Keratinocyte (primary cell): ENCODE measurements around the gene MYH10. TPM values are rescaled to one million over a fixed set of nuclear protein-coding genes. Genes with fewer than 3 reads are reported as not detected.

Experiments used
- DNase-seq: peaks from one replicate; pipeline ENCODE4 v3.0.0-alpha.2; 2011; ENCODE audit warnings: low read depth, missing footprints, low spot score
- FAIRE-seq: peaks from 2 replicates; lab custom pipeline; 2011; peaks lifted over from hg19 to GRCh38; lab: Jason Lieb, UNC
- H2AFZ ChIP-seq: 2 replicates; pipeline ENCODE4 v1.6.0; 2012; ENCODE audit warnings: low read length, control low read depth, inconsistent platforms; ENCODE audit not compliant: control insufficient read depth
- H3K27ac ChIP-seq: 2 replicates; pipeline ENCODE4 v1.5.1; 2011; ENCODE audit warnings: low read length; ENCODE audit not compliant: control insufficient read depth, insufficient read depth
- H3K27me3 ChIP-seq: 3 replicates; pipeline ENCODE4 v1.6.0; 2011; ENCODE audit warnings: low read length; ENCODE audit not compliant: control insufficient read depth, insufficient read depth; ENCODE audit errors: extremely low read depth
- H3K36me3 ChIP-seq, 2 experiments: 2 replicates in 1 of 2; 3 replicates in 1 of 2; pipeline ENCODE4 v1.5.1; 2011; ENCODE audit warnings: low read length in 2 of 2, mild to moderate bottlenecking in 1 of 2; ENCODE audit not compliant: control insufficient read depth in 2 of 2, insufficient read depth in 2 of 2; ENCODE audit errors: extremely low read depth in 1 of 2
- H3K4me1 ChIP-seq: 3 replicates; pipeline ENCODE4 v1.5.1; 2011; ENCODE audit warnings: low read length; ENCODE audit not compliant: control insufficient read depth, insufficient read depth; ENCODE audit errors: extremely low read depth
- H3K4me2 ChIP-seq: 3 replicates; pipeline ENCODE4 v1.6.0; 2011; ENCODE audit warnings: low read depth, low read length; ENCODE audit not compliant: control insufficient read depth, insufficient read depth; ENCODE audit errors: extremely low read depth
- H3K4me3 ChIP-seq, 3 experiments: fragments of 200-600 bp in 1 of 3; sonication (generic) in 1 of 3; 2 replicates in 2 of 3; 3 replicates in 1 of 3; pipeline ENCODE4 v1.5.1; 2011 to 2016; ENCODE audit warnings: low read length in 3 of 3, mild to moderate bottlenecking in 3 of 3, control low read depth in 2 of 3, inconsistent platforms in 1 of 3, low read depth in 1 of 3, mixed read lengths in 1 of 3, mixed run types in 1 of 3, moderate library complexity in 1 of 3; ENCODE audit not compliant: control insufficient read depth in 2 of 3, insufficient read depth in 2 of 3; ENCODE audit errors: extremely low read depth in 1 of 3
- H3K79me2 ChIP-seq: 2 replicates; pipeline ENCODE4 v1.6.0; 2012; ENCODE audit warnings: low read length; ENCODE audit not compliant: control insufficient read depth, insufficient read depth
- H3K9ac ChIP-seq: 3 replicates; pipeline ENCODE4 v1.6.0; 2011; ENCODE audit warnings: low read length; ENCODE audit not compliant: control insufficient read depth, insufficient read depth; ENCODE audit errors: extremely low read depth
- H3K9me1 ChIP-seq: 3 replicates; pipeline ENCODE4 v1.6.0; 2011; ENCODE audit warnings: low read length; ENCODE audit not compliant: control insufficient read depth, insufficient read depth; ENCODE audit errors: extremely low read depth
- H3K9me3 ChIP-seq: 2 replicates; pipeline ENCODE4 v1.5.1; 2012; ENCODE audit warnings: low read depth, low read length; ENCODE audit not compliant: control insufficient read depth
- H4K20me1 ChIP-seq: 3 replicates; pipeline ENCODE4 v1.6.0; 2011; ENCODE audit warnings: low read length; ENCODE audit not compliant: control insufficient read depth, insufficient read depth; ENCODE audit errors: extremely low read depth
- EZH2 ChIP-seq: IDR thresholded peaks from one replicate; pipeline ENCODE4 v1.6.1; 2012; ENCODE audit warnings: inconsistent platforms, mild to moderate bottlenecking, low read length, moderate library complexity
- dilution Hi-C: fragments of 300-500 bp; cut with MboI; formaldehyde crosslinking; loops from one replicate; pipeline ENCODE4 v1.7.0; 2020; ENCODE audit warnings: low sequenced_read_pairs; ENCODE audit not compliant: extremely low pct_ligation_motif_present
- polyA plus RNA-seq, 5 experiments: library from polyadenylated mRNA; depleted of rRNA in 3 of 5; stranded (reverse) in 3 of 5; stranded (forward) in 1 of 5; unstranded in 1 of 5; fragments of >200 nt; gene quantifications; 1 replicate in 1 of 5; 2 replicates in 3 of 5; 3 replicates in 1 of 5; pipeline versions ENCODE4 v1.2.1 to v1.2.3, GENCODE V29; 2011 to 2012; ENCODE audit warnings: missing spikeins in 2 of 5, low read depth in 1 of 5, low replicate concordance in 1 of 5
- TF ChIP-seq, protein P1 (sequence below), 3 experiments: IDR thresholded peaks in 1 of 3; conservative IDR thresholded peaks in 1 of 3; optimal IDR thresholded peaks in 1 of 3; 2 replicates in 2 of 3; 3 replicates in 1 of 3; pipeline versions ENCODE3 to v1.5.1; 2011; ENCODE audit warnings: low read length in 3 of 3, mild to moderate bottlenecking in 3 of 3, moderate library complexity in 2 of 3, control low read depth in 1 of 3, inconsistent platforms in 1 of 3; ENCODE audit not compliant: insufficient read depth in 2 of 3; ENCODE audit errors: extremely low read depth in 1 of 3

Gene MYH10
- polyA plus RNA-seq, 1 donor (not counting 4 experiments of a cell fraction or from before 2014, with no cell fraction given), result 21.2 TPM

DNA sequence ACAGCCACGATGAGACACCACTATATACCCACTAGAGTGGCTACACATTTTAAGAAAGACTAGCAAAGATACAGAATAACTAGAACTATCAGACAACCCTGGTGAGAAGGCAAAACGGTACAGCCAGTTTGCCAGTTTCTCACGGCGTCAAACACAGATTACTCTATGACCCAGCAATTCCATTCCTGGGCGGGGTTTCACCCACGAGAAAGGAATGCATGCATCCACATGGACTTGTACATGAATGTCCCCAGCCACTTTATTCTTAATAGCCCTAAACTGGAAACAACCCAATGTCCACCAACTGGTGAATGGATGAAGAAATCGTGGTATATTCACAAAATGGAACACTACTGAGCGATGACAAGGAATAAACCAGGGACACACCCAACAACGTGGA lies 74.5 kb downstream of the MYH10 start:
- no peak for DNase-seq
- H3K36me3 ChIP-seq, result peaks cover 0 to 2% of the 10 kb centered on the region in 2 experiments
- H3K27ac ChIP-seq, result no peak overlapping the region
- H3K4me1 ChIP-seq, result peaks cover 17% of the 10 kb centered on the region
- H2AFZ ChIP-seq, result no peak overlapping the region
- no peaks in the 10 kb centered on the region for H3K79me2 ChIP-seq
- no peak for TF ChIP-seq EZH2
- TF ChIP-seq, protein P1, sequence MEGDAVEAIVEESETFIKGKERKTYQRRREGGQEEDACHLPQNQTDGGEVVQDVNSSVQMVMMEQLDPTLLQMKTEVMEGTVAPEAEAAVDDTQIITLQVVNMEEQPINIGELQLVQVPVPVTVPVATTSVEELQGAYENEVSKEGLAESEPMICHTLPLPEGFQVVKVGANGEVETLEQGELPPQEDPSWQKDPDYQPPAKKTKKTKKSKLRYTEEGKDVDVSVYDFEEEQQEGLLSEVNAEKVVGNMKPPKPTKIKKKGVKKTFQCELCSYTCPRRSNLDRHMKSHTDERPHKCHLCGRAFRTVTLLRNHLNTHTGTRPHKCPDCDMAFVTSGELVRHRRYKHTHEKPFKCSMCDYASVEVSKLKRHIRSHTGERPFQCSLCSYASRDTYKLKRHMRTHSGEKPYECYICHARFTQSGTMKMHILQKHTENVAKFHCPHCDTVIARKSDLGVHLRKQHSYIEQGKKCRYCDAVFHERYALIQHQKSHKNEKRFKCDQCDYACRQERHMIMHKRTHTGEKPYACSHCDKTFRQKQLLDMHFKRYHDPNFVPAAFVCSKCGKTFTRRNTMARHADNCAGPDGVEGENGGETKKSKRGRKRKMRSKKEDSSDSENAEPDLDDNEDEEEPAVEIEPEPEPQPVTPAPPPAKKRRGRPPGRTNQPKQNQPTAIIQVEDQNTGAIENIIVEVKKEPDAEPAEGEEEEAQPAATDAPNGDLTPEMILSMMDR (optimal IDR thresholded peaks at IDR 0.05 in 1 of 3, IDR thresholded peaks at IDR 0.05 in 1 of 3, conservative IDR thresholded peaks at IDR 0.05 in 1 of 3; ENCODE audit: extremely low read depth in 1 of 3, insufficient read depth in 2 of 3, low read length in 3 of 3), result no peak
- H3K9ac ChIP-seq, result no peak overlapping the region
- H3K4me3 ChIP-seq, result no peak overlapping the region
- H4K20me1 ChIP-seq, result no peaks in the 10 kb centered on the region
- H3K9me3 ChIP-seq, result no peaks in the 10 kb centered on the region
- H3K4me2 ChIP-seq, result no peak overlapping the region
- peak; percentile 57 for FAIRE-seq
- H3K27me3 ChIP-seq, result no peaks in the 10 kb centered on the region
- dilution Hi-C loops, result no loop called here
- no peaks in the 10 kb centered on the region for H3K9me1 ChIP-seq

DNA sequence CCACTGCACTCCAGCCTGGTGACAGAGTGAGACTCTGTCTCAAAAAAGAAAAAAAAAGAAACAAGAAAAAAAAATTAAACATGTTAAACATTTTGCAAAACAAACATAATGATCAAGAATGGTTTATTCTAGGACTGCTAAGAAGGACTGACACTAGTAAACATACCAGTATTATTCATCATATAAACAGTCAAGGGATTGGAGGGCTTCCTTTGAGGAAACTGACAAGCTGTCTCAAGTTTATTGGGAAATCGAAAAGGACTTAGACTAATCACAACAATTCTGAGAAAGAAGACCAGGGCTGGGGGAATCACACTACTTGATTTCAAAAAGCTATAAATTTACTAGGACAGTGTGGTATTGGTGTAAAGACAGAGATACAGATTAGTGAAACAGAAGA lies 75.5 kb downstream of the MYH10 start:
- dilution Hi-C loops, result no loop called here
- DNase-seq (no peak), FAIRE-seq (no peak)

More for the DNA sequence above, 75.5 kb downstream of the MYH10 start:
- Histone ChIP-seq H3K4me1 (peaks cover 17% of the 10 kb centered on the region), H3K79me2 (no peaks in the 10 kb centered on the region), H2AFZ (no peak overlapping the region), H3K27me3 (no peaks in the 10 kb centered on the region), H3K27ac (no peak overlapping the region), H3K9me1 (no peaks in the 10 kb centered on the region), H3K4me2 (no peak overlapping the region), H3K9ac (no peak overlapping the region), H3K9me3 (no peaks in the 10 kb centered on the region), H3K4me3 (no peak overlapping the region), H4K20me1 (no peaks in the 10 kb centered on the region), H3K36me3 (no peaks in the 10 kb centered on the region)
- TF ChIP-seq, protein P1 (optimal IDR thresholded peaks at IDR 0.05 in 1 of 3, IDR thresholded peaks at IDR 0.05 in 1 of 3, conservative IDR thresholded peaks at IDR 0.05 in 1 of 3; ENCODE audit: extremely low read depth in 1 of 3, insufficient read depth in 2 of 3, low read length in 3 of 3), result no peak
- no peak for TF ChIP-seq EZH2
